Measurements from ENCODE around the gene NDUFB8.

NDUFB8 gene

GRCh38 chr10:100490531-100490930 is 39.1 kb downstream of the NDUFB8 start:
- H3K27me3 ChIP-seq (ENCODE audit: insufficient read depth, low read depth, severe bottlenecking) = no peaks in the 10 kb centered on the region
- H3K4me3 ChIP-seq (ENCODE audit: low read depth, low read length) = no peak overlapping the region
- no peaks in the 10 kb centered on the region; the same call in 1 of the 2 replicates for H3K36me3 ChIP-seq
- no peak for TF ChIP-seq CTCF (IDR thresholded peaks at IDR 0.05; ENCODE audit: low read depth, low read length)
- DNase-seq = no peak
- no peaks in the 10 kb centered on the region for H3K9me3 ChIP-seq (ENCODE audit: severe bottlenecking)
- no peak overlapping the region for H3K27ac ChIP-seq

GRCh38 chr10:100489396-100489795 is 40.3 kb downstream of the NDUFB8 start:
- H3K9me3 ChIP-seq (ENCODE audit: severe bottlenecking) = no peaks in the 10 kb centered on the region
- no peaks in the 10 kb centered on the region; the same call in 1 of the 2 replicates for H3K36me3 ChIP-seq
- no peak for DNase-seq
- H3K27me3 ChIP-seq (ENCODE audit: insufficient read depth, low read depth, severe bottlenecking) = no peaks in the 10 kb centered on the region
- no peak overlapping the region for H3K4me3 ChIP-seq (ENCODE audit: low read depth, low read length)
- TF ChIP-seq CTCF (IDR thresholded peaks at IDR 0.05; ENCODE audit: low read depth, low read length) = no peak
- no peak overlapping the region for H3K27ac ChIP-seq

- Histone ChIP-seq H3K4me3 (ENCODE audit: low read depth, low read length) (no peak overlapping the region), H3K27ac (no peak overlapping the region), H3K9me3 (ENCODE audit: severe bottlenecking) (no peaks in the 10 kb centered on the region), H3K27me3 (ENCODE audit: insufficient read depth, low read depth, severe bottlenecking) (peaks cover 11% of the 10 kb centered on the region), H3K36me3 (no peaks in the 10 kb centered on the region; the same call in 1 of the 2 replicates)
- DNase-seq = no peak
- no peak for TF ChIP-seq CTCF (IDR thresholded peaks at IDR 0.05; ENCODE audit: low read depth, low read length)
These were observed 42.1 kb downstream of the NDUFB8 start for GRCh38 chr10:100487529-100487928.

GRCh38 chr10:100485801-100486495 is 43.7 kb downstream of the NDUFB8 start:
- DNase-seq = no peak
- no peaks in the 10 kb centered on the region for H3K9me3 ChIP-seq (ENCODE audit: severe bottlenecking)
- no peaks in the 10 kb centered on the region; the same call in 1 of the 2 replicates for H3K36me3 ChIP-seq
- no peak overlapping the region for H3K4me3 ChIP-seq (ENCODE audit: low read depth, low read length)
- H3K27ac ChIP-seq = no peak overlapping the region
- H3K27me3 ChIP-seq (ENCODE audit: insufficient read depth, low read depth, severe bottlenecking) = peaks cover 25% of the 10 kb centered on the region
- TF ChIP-seq CTCF (IDR thresholded peaks at IDR 0.05; ENCODE audit: low read depth, low read length) = no peak

- TF ChIP-seq CTCF (IDR thresholded peaks at IDR 0.05; ENCODE audit: low read depth, low read length) = no peak
- Histone ChIP-seq H3K9me3 (ENCODE audit: severe bottlenecking) (no peaks in the 10 kb centered on the region), H3K27ac (no peak overlapping the region), H3K27me3 (ENCODE audit: insufficient read depth, low read depth, severe bottlenecking) (peaks cover 31% of the 10 kb centered on the region), H3K36me3 (no peaks in the 10 kb centered on the region; the same call in 1 of the 2 replicates), H3K4me3 (ENCODE audit: low read depth, low read length) (no peak overlapping the region)
- DNase-seq = no peak
These were observed 44.3 kb downstream of the NDUFB8 start for GRCh38 chr10:100485366-100485765.
